ENCODE measurements around the gene LAMC1. TPM values are rescaled to one million over a fixed set of nuclear protein-coding genes. Genes with fewer than 3 reads are reported as not detected.

Gene LAMC1
- total and polyA plus RNA-seq, 10 of the 15 experiments (the other 5 are each of a cell fraction or from before 2014, with no cell fraction given): 4.6 to 51.4 (median 25.6) TPM

GRCh38 chr1:183094351-183094750 lies 71.1 kb downstream of the LAMC1 start (continued):
- TF ChIP-seq PBX3 (IDR thresholded peaks at IDR 0.05; ENCODE audit: insufficient replicate concordance, low read depth, low read length): no peak
- TF ChIP-seq DPF2 (IDR thresholded peaks at IDR 0.05): 0 out of 2 replicates have a peak, but pooled peaks have one; percentile 43
- TF ChIP-seq CHD1 (IDR thresholded peaks at IDR 0.05; ENCODE audit: low read depth, low read length): no peak
- no peak for TF ChIP-seq BACH1 (IDR thresholded peaks at IDR 0.05; ENCODE audit: borderline replicate concordance)
- TF ChIP-seq NR2C1 (IDR thresholded peaks at IDR 0.05): no peak
- TF ChIP-seq NR2F1 (conservative IDR thresholded peaks at IDR 0.05): peak; percentile 62; the same call in 1 of the 2 replicates
- TF ChIP-seq EZH2 (IDR thresholded peaks at IDR 0.05; ENCODE audit: borderline replicate concordance, control insufficient read depth, low read depth, low read length): no peak
- no peak for TF ChIP-seq ZZZ3 (IDR thresholded peaks at IDR 0.05; ENCODE audit: control insufficient read depth, insufficient read length, low read depth)
- TF ChIP-seq MYB (IDR thresholded peaks at IDR 0.05; ENCODE audit: borderline replicate concordance, low read depth, low read length): no peak

- POLR2A ChIA-PET: no interaction called here
- TF ChIP-seq RUNX3 (IDR thresholded peaks at IDR 0.05; ENCODE audit: low read length) (no peak), NR2F1 (conservative IDR thresholded peaks at IDR 0.05) (no peak), RELA (IDR thresholded peaks at IDR 0.05; ENCODE audit: borderline replicate concordance, partially characterized antibody) (no peak), MTA2 (IDR thresholded peaks at IDR 0.05; ENCODE audit: low read depth) (no peak), FOXK2 (IDR thresholded peaks at IDR 0.05) (no peak), SIN3A (IDR thresholded peaks at IDR 0.05; ENCODE audit: low read depth, low read length) (no peak), CHD4 (IDR thresholded peaks at IDR 0.05) (no peak), FOS (IDR thresholded peaks at IDR 0.05; ENCODE audit: borderline replicate concordance, extremely low read depth, insufficient read length) (no peak), MEF2A (IDR thresholded peaks at IDR 0.05; ENCODE audit: insufficient read depth, low read depth, low read length) (no peak), TBL1XR1 (IDR thresholded peaks at IDR 0.05; ENCODE audit: low read depth, low read length) (no peak)
- TF ChIP-seq, protein P1, sequence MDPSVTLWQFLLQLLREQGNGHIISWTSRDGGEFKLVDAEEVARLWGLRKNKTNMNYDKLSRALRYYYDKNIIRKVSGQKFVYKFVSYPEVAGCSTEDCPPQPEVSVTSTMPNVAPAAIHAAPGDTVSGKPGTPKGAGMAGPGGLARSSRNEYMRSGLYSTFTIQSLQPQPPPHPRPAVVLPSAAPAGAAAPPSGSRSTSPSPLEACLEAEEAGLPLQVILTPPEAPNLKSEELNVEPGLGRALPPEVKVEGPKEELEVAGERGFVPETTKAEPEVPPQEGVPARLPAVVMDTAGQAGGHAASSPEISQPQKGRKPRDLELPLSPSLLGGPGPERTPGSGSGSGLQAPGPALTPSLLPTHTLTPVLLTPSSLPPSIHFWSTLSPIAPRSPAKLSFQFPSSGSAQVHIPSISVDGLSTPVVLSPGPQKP (IDR thresholded peaks at IDR 0.05; ENCODE audit: low read depth, low read length): no peak
- TF ChIP-seq, protein P2, sequence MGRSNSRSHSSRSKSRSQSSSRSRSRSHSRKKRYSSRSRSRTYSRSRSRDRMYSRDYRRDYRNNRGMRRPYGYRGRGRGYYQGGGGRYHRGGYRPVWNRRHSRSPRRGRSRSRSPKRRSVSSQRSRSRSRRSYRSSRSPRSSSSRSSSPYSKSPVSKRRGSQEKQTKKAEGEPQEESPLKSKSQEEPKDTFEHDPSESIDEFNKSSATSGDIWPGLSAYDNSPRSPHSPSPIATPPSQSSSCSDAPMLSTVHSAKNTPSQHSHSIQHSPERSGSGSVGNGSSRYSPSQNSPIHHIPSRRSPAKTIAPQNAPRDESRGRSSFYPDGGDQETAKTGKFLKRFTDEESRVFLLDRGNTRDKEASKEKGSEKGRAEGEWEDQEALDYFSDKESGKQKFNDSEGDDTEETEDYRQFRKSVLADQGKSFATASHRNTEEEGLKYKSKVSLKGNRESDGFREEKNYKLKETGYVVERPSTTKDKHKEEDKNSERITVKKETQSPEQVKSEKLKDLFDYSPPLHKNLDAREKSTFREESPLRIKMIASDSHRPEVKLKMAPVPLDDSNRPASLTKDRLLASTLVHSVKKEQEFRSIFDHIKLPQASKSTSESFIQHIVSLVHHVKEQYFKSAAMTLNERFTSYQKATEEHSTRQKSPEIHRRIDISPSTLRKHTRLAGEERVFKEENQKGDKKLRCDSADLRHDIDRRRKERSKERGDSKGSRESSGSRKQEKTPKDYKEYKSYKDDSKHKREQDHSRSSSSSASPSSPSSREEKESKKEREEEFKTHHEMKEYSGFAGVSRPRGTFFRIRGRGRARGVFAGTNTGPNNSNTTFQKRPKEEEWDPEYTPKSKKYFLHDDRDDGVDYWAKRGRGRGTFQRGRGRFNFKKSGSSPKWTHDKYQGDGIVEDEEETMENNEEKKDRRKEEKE (IDR thresholded peaks at IDR 0.05): no peak
These were observed 73.1 kb downstream of the LAMC1 start for GRCh38 chr1:183096351-183096750.

More at GRCh38 chr1:183096351-183096750, 73.1 kb downstream of the LAMC1 start:
- no peaks in the 10 kb centered on the region for H4K20me1 ChIP-seq (ENCODE audit: control insufficient read depth, insufficient read depth)
- H3K4me1 ChIP-seq (ENCODE audit: control insufficient read depth, insufficient read depth, low read length): peaks cover 4% of the 10 kb centered on the region; the same call in 1 of the 2 replicates
- no TSS peak for BruUV-seq (replicated peaks)
- intact Hi-C loops (cut with micrococcal nuclease; ENCODE audit: unreplicated experiment) (no loop called here), in situ Hi-C loops (cut with MboI) (no loop called here)
- no peak overlapping the region for H2AFZ ChIP-seq (ENCODE audit: control insufficient read depth, low read depth, low read length)
- DNase-seq (ENCODE audit: low read depth, low spot score) (no peak), ATAC-seq (no peak), FAIRE-seq (no peak)
- H3K9ac ChIP-seq (ENCODE audit: control insufficient read depth, insufficient read depth, low read length): no peak overlapping the region
- 100% methylated on average over 2 of the region's 2 CpGs for WGBS (ENCODE audit: insufficient coverage, insufficient replicate concordance, low lambda C conversion rate, missing lambda C conversion rate)
- no peak overlapping the region for H3K4me2 ChIP-seq (ENCODE audit: control insufficient read depth, insufficient read depth)
- ChIA-PET CTCF (no interaction called here), RAD21 (ENCODE audit: unreplicated experiment) (interaction anchor here (1.3 to 1.9 kb wide), 2 partner anchors 24 to 71 kb away, joined by 3 to 4 read pairs; no protein-coding TSS in a partner anchor), SMC1A (ENCODE audit: uncharacterized antibody, unreplicated experiment) (interaction anchor here (3.1 kb wide), 1 partner anchor 9 kb away, joined by 13 read pairs; no protein-coding TSS in a partner anchor)
- no peaks in the 10 kb centered on the region for H3K9me3 ChIP-seq (replicated peaks; ENCODE audit: control insufficient read depth, insufficient read depth, low read length)
- H3K27ac ChIP-seq (ENCODE audit: control insufficient read depth, insufficient read depth): no peak overlapping the region
- H3K36me3 ChIP-seq (ENCODE audit: control insufficient read depth in 2 of 2, insufficient read depth in 2 of 2, low read length in 1 of 2): no peaks in the 10 kb centered on the region
- no peak overlapping the region for H3K4me3 ChIP-seq
- no peaks in the 10 kb centered on the region; the same call in none of the 2 replicates for H3K79me2 ChIP-seq (ENCODE audit: control insufficient read depth, insufficient read depth, low read length)
- H3K27me3 ChIP-seq (replicated peaks in 1 of 2; ENCODE audit: control insufficient read depth in 2 of 2, insufficient read depth in 2 of 2, low read length in 1 of 2): no peaks in the 10 kb centered on the region
